Omental fat pad (tissue), 4 donors: Measurements from ENCODE around the gene GPR39. TPM values are rescaled to one million over a fixed set of nuclear protein-coding genes. Genes with fewer than 3 reads are reported as not detected.

ENCODE experiments used
- ATAC-seq: fragments of 150-250 bp; one replicate; pipeline ENCODE4 v1.9.1; 2016; ENCODE audit warnings: mild to moderate bottlenecking, moderate library complexity; ENCODE audit not compliant: low FRiP score
- DNase-seq: peaks from one replicate; pipeline ENCODE4 v3.0.0-alpha.2; 2019; ENCODE audit warnings: low spot score
- total RNA-seq, 4 donors: library from RNA; depleted of rRNA; stranded (reverse); fragments of >200 nt; gene quantifications; one replicate each; pipeline ENCODE4 v1.1.0, GENCODE V29; 2016
- TF ChIP-seq, protein P1 (sequence below), 3 donors: fragments of 450-650 bp; IDR thresholded peaks; one replicate each; pipeline ENCODE4 v1.5.1; 2016 to 2017; ENCODE audit warnings: antibody characterized with exemption in 3 of 3, mild to moderate bottlenecking in 3 of 3, moderate library complexity in 2 of 3

The GPR39 gene
- total RNA-seq, 4 donors from 2014 or later = not detected

DNA sequence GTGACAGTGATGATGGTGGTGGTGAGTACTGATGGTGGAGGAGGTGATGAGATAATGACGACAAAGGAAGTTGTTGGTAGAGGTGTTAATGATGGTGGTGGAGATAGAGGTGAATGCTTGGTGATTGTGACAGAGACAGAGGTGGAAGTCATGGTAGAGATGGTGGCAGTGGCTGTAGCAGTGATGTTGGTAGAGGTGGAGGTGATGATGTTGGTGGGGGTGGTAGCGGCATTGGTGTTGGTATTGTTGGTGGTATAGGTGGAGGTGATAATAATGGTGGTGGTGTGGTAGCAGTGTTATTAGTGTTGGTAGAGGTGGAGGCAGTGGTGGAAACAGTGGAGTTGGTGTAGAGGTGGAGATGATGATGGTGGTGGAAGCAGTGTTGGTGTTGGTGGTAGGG is 217.0 kb downstream of the GPR39 start:
- ATAC-seq = no peak

DNA sequence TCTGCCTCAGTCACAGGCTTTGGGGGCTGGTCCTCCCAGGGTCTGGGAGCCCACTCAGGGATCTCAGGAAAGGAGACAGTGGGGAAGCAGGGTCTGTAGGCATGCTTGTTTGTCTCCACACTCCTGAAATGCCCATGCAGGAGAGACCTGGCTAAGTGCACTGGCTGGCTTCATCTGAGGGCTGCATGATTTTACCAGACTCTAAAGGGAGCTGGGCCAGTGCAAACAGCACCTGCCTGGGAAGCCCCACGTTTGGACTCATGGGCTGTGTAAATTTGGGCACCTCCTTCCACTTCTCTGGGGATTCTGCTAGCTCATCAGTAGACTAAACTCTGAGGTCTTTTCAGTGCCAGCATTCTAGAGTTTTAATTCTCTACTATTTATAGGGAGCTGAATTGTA is 219.7 kb downstream of the GPR39 start:
- no peak for ATAC-seq
- TF ChIP-seq, protein P1, sequence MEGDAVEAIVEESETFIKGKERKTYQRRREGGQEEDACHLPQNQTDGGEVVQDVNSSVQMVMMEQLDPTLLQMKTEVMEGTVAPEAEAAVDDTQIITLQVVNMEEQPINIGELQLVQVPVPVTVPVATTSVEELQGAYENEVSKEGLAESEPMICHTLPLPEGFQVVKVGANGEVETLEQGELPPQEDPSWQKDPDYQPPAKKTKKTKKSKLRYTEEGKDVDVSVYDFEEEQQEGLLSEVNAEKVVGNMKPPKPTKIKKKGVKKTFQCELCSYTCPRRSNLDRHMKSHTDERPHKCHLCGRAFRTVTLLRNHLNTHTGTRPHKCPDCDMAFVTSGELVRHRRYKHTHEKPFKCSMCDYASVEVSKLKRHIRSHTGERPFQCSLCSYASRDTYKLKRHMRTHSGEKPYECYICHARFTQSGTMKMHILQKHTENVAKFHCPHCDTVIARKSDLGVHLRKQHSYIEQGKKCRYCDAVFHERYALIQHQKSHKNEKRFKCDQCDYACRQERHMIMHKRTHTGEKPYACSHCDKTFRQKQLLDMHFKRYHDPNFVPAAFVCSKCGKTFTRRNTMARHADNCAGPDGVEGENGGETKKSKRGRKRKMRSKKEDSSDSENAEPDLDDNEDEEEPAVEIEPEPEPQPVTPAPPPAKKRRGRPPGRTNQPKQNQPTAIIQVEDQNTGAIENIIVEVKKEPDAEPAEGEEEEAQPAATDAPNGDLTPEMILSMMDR (IDR thresholded peaks at IDR 0.05) = no peak
- DNase-seq = no peak

More for the DNA sequence above, 217.0 kb downstream of the GPR39 start:
- DNase-seq = no peak
- TF ChIP-seq, protein P1 (IDR thresholded peaks at IDR 0.05) = no peak

DNA sequence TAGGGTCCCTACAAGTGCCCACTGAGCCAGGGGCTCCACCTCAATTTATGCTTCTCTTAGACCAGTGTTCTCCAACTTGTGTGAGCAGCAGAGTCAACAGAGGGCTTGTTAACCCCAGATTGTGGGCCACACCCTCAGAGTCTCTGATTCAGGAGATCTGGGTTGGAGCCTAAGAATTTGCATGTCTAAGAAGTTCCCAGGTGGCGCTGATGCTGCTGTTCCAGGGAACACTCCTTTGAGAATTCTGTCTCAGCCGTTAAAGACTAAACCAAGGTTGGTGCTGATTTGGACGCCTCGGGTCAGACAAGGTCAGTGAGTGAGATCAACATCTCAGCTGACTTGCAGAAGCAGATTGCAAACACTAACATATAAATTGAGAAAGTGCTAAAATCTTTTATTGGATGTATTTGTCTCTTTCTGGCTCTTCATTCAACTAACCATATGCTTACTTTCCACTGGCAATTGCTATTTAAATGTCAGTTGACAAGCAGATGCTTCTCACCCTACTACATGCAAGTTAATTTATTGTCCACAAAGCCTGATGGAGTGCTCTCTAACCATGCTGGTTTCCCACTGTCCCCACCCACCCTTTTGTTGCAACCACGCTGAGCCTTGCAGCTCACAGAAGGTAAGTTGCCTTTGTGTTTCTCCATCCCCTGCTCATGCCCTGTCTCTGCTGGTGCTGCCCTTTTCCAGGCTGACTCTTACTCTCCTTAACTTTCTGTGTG is 221.9 kb downstream of the GPR39 start:
- ATAC-seq (no peak), DNase-seq (no peak)
- TF ChIP-seq, protein P1 (IDR thresholded peaks at IDR 0.05) = no peak

DNA sequence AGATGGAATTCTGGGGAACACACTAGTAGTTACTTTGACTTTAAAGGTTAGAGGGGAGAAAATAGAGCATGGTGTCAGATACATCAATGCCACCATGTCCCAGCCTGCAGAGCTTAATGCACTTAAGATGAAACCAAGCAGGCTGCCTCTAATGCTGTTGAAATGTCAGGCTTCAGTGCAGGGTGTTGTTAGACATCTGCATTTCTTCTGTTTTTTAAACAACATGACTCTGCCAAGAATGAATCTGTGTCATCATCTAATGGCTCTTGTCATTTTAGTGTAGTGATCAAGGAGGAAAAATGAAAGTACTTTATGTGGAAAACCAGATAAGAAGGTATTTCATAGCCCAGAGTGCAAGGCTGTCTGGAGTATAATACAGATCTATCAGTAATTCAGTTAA is 223.5 kb downstream of the GPR39 start:
- ATAC-seq = no peak
- TF ChIP-seq, protein P1 (IDR thresholded peaks at IDR 0.05) = no peak

DNA sequence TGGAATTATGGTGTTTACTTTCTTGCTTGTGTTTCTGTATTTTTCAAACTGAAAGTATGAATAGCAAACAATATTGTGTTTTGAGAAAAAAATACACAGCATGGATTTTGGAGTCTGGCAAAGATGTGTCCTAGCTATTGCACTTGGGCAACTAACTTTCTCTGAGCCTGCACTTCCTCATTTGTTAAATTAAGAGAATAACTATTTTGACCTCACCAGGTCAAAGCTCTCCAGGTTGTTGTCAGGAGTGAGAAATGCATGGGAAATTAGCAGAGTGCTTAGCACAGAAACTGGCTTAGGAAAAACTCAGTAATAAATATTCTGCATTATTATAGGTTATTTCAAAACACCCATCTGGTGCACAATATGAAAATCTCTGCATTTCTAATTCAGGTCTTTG is 225.2 kb downstream of the GPR39 start:
- DNase-seq (no peak), ATAC-seq (no peak)
- TF ChIP-seq, protein P1 (IDR thresholded peaks at IDR 0.05) = no peak

More for the DNA sequence above, 223.5 kb downstream of the GPR39 start:
- DNase-seq = no peak

DNA sequence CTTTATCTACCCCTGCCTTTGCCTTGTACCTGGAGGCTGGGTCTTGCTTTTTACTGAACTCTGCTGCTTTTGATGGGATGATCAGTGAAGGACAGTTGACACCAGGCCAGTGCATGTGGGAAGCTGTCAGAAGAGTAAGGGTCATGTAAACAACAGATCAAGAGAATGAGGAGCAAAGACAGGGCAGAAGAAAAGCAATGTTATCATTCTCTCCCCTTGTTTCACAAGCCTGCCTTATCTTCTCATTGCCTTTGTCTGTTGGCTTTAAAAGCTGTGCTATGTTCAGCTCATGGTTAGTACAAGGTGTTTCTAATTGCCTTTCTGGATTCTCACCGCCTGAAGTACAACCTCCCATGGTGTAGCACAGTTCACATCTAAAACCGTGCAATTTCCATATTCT is 225.8 kb downstream of the GPR39 start:
- TF ChIP-seq, protein P1 (IDR thresholded peaks at IDR 0.05) = no peak
- ATAC-seq (no peak), DNase-seq (no peak)

DNA sequence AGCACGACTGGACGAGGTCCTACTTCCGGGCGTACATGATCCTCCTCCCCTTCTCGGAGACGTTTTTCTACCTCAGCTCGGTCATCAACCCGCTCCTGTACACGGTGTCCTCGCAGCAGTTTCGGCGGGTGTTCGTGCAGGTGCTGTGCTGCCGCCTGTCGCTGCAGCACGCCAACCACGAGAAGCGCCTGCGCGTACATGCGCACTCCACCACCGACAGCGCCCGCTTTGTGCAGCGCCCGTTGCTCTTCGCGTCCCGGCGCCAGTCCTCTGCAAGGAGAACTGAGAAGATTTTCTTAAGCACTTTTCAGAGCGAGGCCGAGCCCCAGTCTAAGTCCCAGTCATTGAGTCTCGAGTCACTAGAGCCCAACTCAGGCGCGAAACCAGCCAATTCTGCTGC is 228.6 kb downstream of the GPR39 start:
- ATAC-seq (no peak), DNase-seq (no peak)
- TF ChIP-seq, protein P1 (IDR thresholded peaks at IDR 0.05) = no peak
